Lower leg skin (tissue), 4 donors: ENCODE measurements around the gene IL17RC. TPM values are rescaled to one million over a fixed set of nuclear protein-coding genes. Genes with fewer than 3 reads are reported as not detected.

Source experiments
- DNase-seq, 2 donors: peaks; one replicate each; pipeline ENCODE4 v3.0.0-alpha.2; 2019; ENCODE audit warnings: low spot score in 2 of 2
- H3K4me3 ChIP-seq: fragments of 200-600 bp; sonication (generic); 2 replicates; pipeline ENCODE4 v1.5.1; 2017; ENCODE audit warnings: mild to moderate bottlenecking, low read depth; ENCODE audit not compliant: poor library complexity, severe bottlenecking
- CTCF ChIP-seq, 3 donors: fragments of 450-650 bp; IDR thresholded peaks; one replicate each; pipeline ENCODE4 v1.5.1; 2016; ENCODE audit warnings: antibody characterized with exemption in 3 of 3, mild to moderate bottlenecking in 3 of 3, moderate library complexity in 2 of 3
- POLR2A ChIP-seq, 2 donors: fragments of 450-650 bp; IDR thresholded peaks; one replicate each; pipeline ENCODE4 v1.6.1; 2016 to 2017; ENCODE audit warnings: antibody characterized with exemption in 2 of 2, mild to moderate bottlenecking in 1 of 2, moderate library complexity in 1 of 2
- whole genome bisulfite sequencing, 2 donors: methylation state at CpG; one replicate each; pipeline ENCODE4 v1.1.5; 2018; 5-methylcytosine and 5-hydroxymethylcytosine counted together
- intact Hi-C: fragments of 100-400 bp; cut with DNase I; formaldehyde crosslinking; loops from one replicate; pipeline ENCODE4 v1.15.0; 2023; ENCODE audit warnings: low total_unique reads
- total RNA-seq, 4 donors: library from RNA; depleted of rRNA; stranded (reverse); fragments of >200 nt; gene quantifications; one replicate each; pipeline ENCODE4 v1.1.0, GENCODE V29; 2016

Gene IL17RC
- total RNA-seq, 4 donors from 2014 or later = 95.5 to 155 (median 113) TPM

- DNase-seq = peak; percentile 69 to 97
- peak overlapping the region; percentile 41 for H3K4me3 ChIP-seq
- intact Hi-C loops = no loop called here
- WGBS, 2 donors = 0 to 2% methylated on average over 19 to 35 of the region's 77 CpGs
- TF ChIP-seq CTCF (IDR thresholded peaks at IDR 0.05) = no peak
- no peak for TF ChIP-seq POLR2A (IDR thresholded peaks at IDR 0.05)
Measured at GRCh38 chr3:9932843-9933560, 16.1 kb downstream of the IL17RC start.

GRCh38 chr3:9933561-9934234 is 16.8 kb downstream of the IL17RC start, which contains the start of gene CRELD1:
CRELD1 (plus strand) TSS chr3:9933834; CDS start chr3:9934439, 605 bp downstream.
- DNase-seq = peak; percentile 90 to 99
- peak within 1 kb of the TSS; percentile 53 for H3K4me3 ChIP-seq
- peak in 1 of 2 donors; percentile 4 for TF ChIP-seq POLR2A (IDR thresholded peaks at IDR 0.05)
- no peak for TF ChIP-seq CTCF (IDR thresholded peaks at IDR 0.05)
- intact Hi-C loops = no loop called here
- WGBS, 2 donors = 0 to 1% methylated on average over 30 to 34 of the region's 50 CpGs

- peak overlapping the region; percentile 53 for H3K4me3 ChIP-seq
- WGBS, 2 donors = 7 to 13% methylated on average over 11 of the region's 11 CpGs
- TF ChIP-seq CTCF (IDR thresholded peaks at IDR 0.05) (no peak), POLR2A (IDR thresholded peaks at IDR 0.05) (no peak)
- intact Hi-C loops = no loop called here
- peak in 1 of 2 donors; percentile 87 for DNase-seq
Measured at GRCh38 chr3:9934235-9934621, 17.3 kb downstream of the IL17RC start.

DNA sequence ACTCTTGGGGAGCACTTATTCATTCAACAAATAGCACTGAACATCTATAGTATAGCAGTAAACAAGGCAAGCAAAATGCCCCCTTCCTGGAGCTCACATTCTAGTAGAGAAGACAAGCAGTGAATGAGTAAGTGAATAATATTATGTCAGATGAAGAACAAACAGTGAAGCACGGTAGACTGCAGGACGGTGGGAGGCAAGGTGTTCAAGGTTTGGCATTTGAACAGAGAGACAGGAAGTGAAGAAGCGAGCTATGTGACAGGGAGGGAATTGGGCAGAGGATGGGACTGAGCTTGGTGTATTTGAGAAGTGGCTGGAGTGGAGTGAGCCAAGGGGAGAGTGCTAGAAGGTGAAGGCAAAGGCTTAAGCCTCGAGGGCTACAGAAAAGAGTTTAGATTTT is 18.1 kb downstream of the IL17RC start:
- no peak for DNase-seq
- intact Hi-C loops = no loop called here
- TF ChIP-seq CTCF (IDR thresholded peaks at IDR 0.05) = no peak
- no peak for TF ChIP-seq POLR2A (IDR thresholded peaks at IDR 0.05)
- 49 to 66% methylated on average over 4 of the region's 4 CpGs for WGBS, 2 donors
- no peak overlapping the region for H3K4me3 ChIP-seq

- no peak overlapping the region for H3K4me3 ChIP-seq
- WGBS, 2 donors = 87 to 92% methylated on average over 5 of the region's 5 CpGs
- no peak for DNase-seq
- intact Hi-C loops = no loop called here
- no peak for TF ChIP-seq CTCF (IDR thresholded peaks at IDR 0.05)
- no peak for TF ChIP-seq POLR2A (IDR thresholded peaks at IDR 0.05)
Measured at GRCh38 chr3:9935966-9936510, 19.1 kb downstream of the IL17RC start.
